ENCODE results near the gene ACSS1.

Gene ACSS1

GRCh38 chr20:25012616-25013189 is 45.2 kb downstream of the ACSS1 start:
- peak; percentile 21 for DNase-seq (ENCODE audit: low spot score)
- H3K27ac ChIP-seq, result no peak overlapping the region
- TF ChIP-seq CTCF (IDR thresholded peaks at IDR 0.05), result no peak

GRCh38 chr20:25011831-25012241 is 46.1 kb downstream of the ACSS1 start:
- Histone ChIP-seq H3K27ac (no peak overlapping the region), H3K4me3 (no peak overlapping the region)
- TF ChIP-seq CTCF (IDR thresholded peaks at IDR 0.05), result no peak
- peak; percentile 28 for DNase-seq (ENCODE audit: low spot score)

More at GRCh38 chr20:25012616-25013189, 45.2 kb downstream of the ACSS1 start:
- H3K4me3 ChIP-seq, result no peak overlapping the region

- DNase-seq (ENCODE audit: low spot score), result peak; percentile 17
- no peak for TF ChIP-seq CTCF (IDR thresholded peaks at IDR 0.05)
- H3K4me3 ChIP-seq, result no peak overlapping the region
- no peak overlapping the region for H3K27ac ChIP-seq
Measured at GRCh38 chr20:25011261-25011660, 46.7 kb downstream of the ACSS1 start.

GRCh38 chr20:25009218-25010145 is 48.5 kb downstream of the ACSS1 start:
- TF ChIP-seq CTCF (IDR thresholded peaks at IDR 0.05), result no peak
- no peak overlapping the region for H3K27ac ChIP-seq
- peak; percentile 41 for DNase-seq (ENCODE audit: low spot score)
- no peak overlapping the region for H3K4me3 ChIP-seq

- H3K27ac ChIP-seq, result no peak overlapping the region
- TF ChIP-seq CTCF (IDR thresholded peaks at IDR 0.05), result no peak
- no peak overlapping the region for H3K4me3 ChIP-seq
- peak; percentile 28 for DNase-seq (ENCODE audit: low spot score)
Measured at GRCh38 chr20:25008388-25009217, 49.3 kb downstream of the ACSS1 start.

GRCh38 chr20:25007491-25008305 is 50.2 kb downstream of the ACSS1 start:
- Histone ChIP-seq H3K4me3 (no peak overlapping the region), H3K27ac (no peak overlapping the region)
- no peak for TF ChIP-seq CTCF (IDR thresholded peaks at IDR 0.05)
- DNase-seq (ENCODE audit: low spot score), result peak; percentile 47
